Caco-2 (cell line): Measurements from ENCODE around the gene PCBD1. TPM values are rescaled to one million over a fixed set of nuclear protein-coding genes. Genes with fewer than 3 reads are reported as not detected.

Experiments used
- BruUV-seq: library from RNA; stranded (reverse); fragments of 400-500 nt; replicated peaks from 2 replicates; lab custom pipeline; 2021; lab: Mats Ljungman, UMichigan
- CTCF ChIA-PET: fragments of 300-600 bp; sonication (Branson Sonifier 250); formaldehyde crosslinking; loops from one replicate; lab custom pipeline; 2022; ENCODE audit warnings: antibody characterized with exemption; lab: Charles Lee
- POLR2A ChIA-PET: fragments of 300-600 bp; sonication (Branson Sonifier 250); formaldehyde crosslinking; loops from one replicate; lab custom pipeline; 2022; ENCODE audit warnings: antibody characterized with exemption; lab: Charles Lee
- DNase-seq, 2 experiments: peaks; one replicate each; pipeline versions ENCODE4 v3.0.0 to v3.0.0-alpha.2; 2020 to 2022
- H3K27me3 ChIP-seq: replicated peaks from 2 replicates; pipeline ENCODE4 v1.6.0; 2011; ENCODE audit warnings: low read length; ENCODE audit not compliant: control insufficient read depth, insufficient read depth
- H3K36me3 ChIP-seq: 2 replicates; pipeline ENCODE4 v1.5.1; 2011; ENCODE audit warnings: low read length; ENCODE audit not compliant: control insufficient read depth, insufficient read depth
- H3K4me1 ChIP-seq: fragments of 250-450 bp; sonication (Bioruptor Pico); 2 replicates; pipeline ENCODE4 v1.5.1; 2020; ENCODE audit warnings: mild to moderate bottlenecking
- H3K4me3 ChIP-seq: 2 replicates; pipeline ENCODE4 v1.5.1; 2011; ENCODE audit warnings: low read depth, mild to moderate bottlenecking, control low read depth, low read length
- H3K9me3 ChIP-seq: fragments of 250-450 bp; sonication (Bioruptor Pico); 2 replicates; pipeline ENCODE4 v1.5.1; 2020; ENCODE audit warnings: mild to moderate bottlenecking, moderate library complexity
- H3K27ac Mint-ChIP-seq: one replicate; pipeline ENCODE4 v1.8.0; 2022; ENCODE audit warnings: mixed read lengths; ENCODE audit not compliant: unreplicated experiment
- H3K27me3 Mint-ChIP-seq: one replicate; pipeline ENCODE4 v1.8.0; 2022; ENCODE audit warnings: mixed read lengths; ENCODE audit not compliant: insufficient read depth, unreplicated experiment
- H3K36me3 Mint-ChIP-seq: one replicate; pipeline ENCODE4 v1.8.0; 2022; ENCODE audit warnings: mild to moderate bottlenecking, mixed read lengths; ENCODE audit not compliant: insufficient read depth, unreplicated experiment
- H3K4me1 Mint-ChIP-seq: one replicate; pipeline ENCODE4 v1.8.0; 2022; ENCODE audit warnings: low read depth, mixed read lengths; ENCODE audit not compliant: unreplicated experiment
- H3K4me3 Mint-ChIP-seq: one replicate; pipeline ENCODE4 v1.8.0; 2022; ENCODE audit warnings: mild to moderate bottlenecking, moderate library complexity, mixed read lengths; ENCODE audit not compliant: unreplicated experiment
- H3K9me3 Mint-ChIP-seq: one replicate; pipeline ENCODE4 v1.8.0; 2022; ENCODE audit warnings: mixed read lengths; ENCODE audit not compliant: unreplicated experiment
- intact Hi-C: fragments of 100-400 bp; cut with micrococcal nuclease; formaldehyde crosslinking; loops from one replicate; pipeline ENCODE4 v1.10.0; 2022; ENCODE audit not compliant: unreplicated experiment
- total RNA-seq: library from RNA; stranded (reverse); gene quantifications from 2 replicates; pipeline ENCODE4 v1.2.3, GENCODE V29; 2022
- TF ChIP-seq, protein P1 (sequence below), 2 experiments: fragments of 200-600 bp in 1 of 2; IDR thresholded peaks; 1 replicate in 1 of 2; 2 replicates in 1 of 2; pipeline versions ENCODE4 v1.5.1 to v1.8.0; 2011 to 2022; ENCODE audit warnings: antibody characterized with exemption in 1 of 2, control low read depth in 1 of 2, inconsistent platforms in 1 of 2, low read depth in 1 of 2, low read length in 1 of 2, mild to moderate bottlenecking in 1 of 2, moderate library complexity in 1 of 2; ENCODE audit not compliant: insufficient read depth in 1 of 2, severe bottlenecking in 1 of 2, unreplicated experiment in 1 of 2

The PCBD1 gene
- total RNA-seq, 1 experiment from 2014 or later: 252 TPM

DNA sequence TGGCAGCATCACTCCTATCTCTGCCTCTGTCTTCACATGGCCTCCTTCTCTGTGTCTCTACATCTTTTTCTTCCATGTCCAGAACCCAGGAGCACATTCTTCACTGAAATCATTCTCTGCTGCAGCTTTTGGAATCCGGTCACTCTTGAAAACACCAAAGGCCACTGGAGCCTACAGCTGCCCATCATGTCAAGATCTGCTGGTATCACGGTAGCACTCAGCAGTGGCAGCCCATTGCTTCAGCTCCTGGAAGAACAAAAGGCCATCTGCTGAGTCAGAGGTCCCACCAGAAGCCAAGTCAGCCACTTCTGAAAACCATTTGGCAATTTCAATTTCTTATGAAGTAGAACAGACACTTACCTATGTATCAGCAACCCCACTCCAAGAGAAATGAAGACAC, 6.1 kb upstream of the PCBD1 start:
- POLR2A ChIA-PET: no interaction called here
- H3K4me3 ChIP-seq: no peak overlapping the region
- H3K4me1 Mint-ChIP-seq: peaks cover 7% of the 10 kb centered on the region
- peaks cover 15% of the 10 kb centered on the region for H3K4me1 ChIP-seq
- H3K9me3 ChIP-seq: no peaks in the 10 kb centered on the region; the same call in 1 of the 2 replicates
- no peaks in the 10 kb centered on the region for H3K27me3 Mint-ChIP-seq
- BruUV-seq: no TSS peak
- no peaks in the 10 kb centered on the region for H3K36me3 ChIP-seq
- CTCF ChIA-PET: interaction anchor here (0.7 kb wide), 1 partner anchor 9 kb away, joined by 3 read pairs; no protein-coding TSS in a partner anchor
- H3K36me3 Mint-ChIP-seq: no peaks in the 10 kb centered on the region
- H3K27ac Mint-ChIP-seq: no peak overlapping the region
- no peak for DNase-seq
- intact Hi-C loops: no loop called here
- TF ChIP-seq, protein P1, sequence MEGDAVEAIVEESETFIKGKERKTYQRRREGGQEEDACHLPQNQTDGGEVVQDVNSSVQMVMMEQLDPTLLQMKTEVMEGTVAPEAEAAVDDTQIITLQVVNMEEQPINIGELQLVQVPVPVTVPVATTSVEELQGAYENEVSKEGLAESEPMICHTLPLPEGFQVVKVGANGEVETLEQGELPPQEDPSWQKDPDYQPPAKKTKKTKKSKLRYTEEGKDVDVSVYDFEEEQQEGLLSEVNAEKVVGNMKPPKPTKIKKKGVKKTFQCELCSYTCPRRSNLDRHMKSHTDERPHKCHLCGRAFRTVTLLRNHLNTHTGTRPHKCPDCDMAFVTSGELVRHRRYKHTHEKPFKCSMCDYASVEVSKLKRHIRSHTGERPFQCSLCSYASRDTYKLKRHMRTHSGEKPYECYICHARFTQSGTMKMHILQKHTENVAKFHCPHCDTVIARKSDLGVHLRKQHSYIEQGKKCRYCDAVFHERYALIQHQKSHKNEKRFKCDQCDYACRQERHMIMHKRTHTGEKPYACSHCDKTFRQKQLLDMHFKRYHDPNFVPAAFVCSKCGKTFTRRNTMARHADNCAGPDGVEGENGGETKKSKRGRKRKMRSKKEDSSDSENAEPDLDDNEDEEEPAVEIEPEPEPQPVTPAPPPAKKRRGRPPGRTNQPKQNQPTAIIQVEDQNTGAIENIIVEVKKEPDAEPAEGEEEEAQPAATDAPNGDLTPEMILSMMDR (IDR thresholded peaks at IDR 0.05; ENCODE audit: insufficient read depth in 1 of 2, low read depth in 1 of 2, low read length in 1 of 2, severe bottlenecking in 1 of 2, unreplicated experiment in 1 of 2): no peak
- no peak overlapping the region for H3K4me3 Mint-ChIP-seq
- H3K9me3 Mint-ChIP-seq: no peaks in the 10 kb centered on the region
- no peaks in the 10 kb centered on the region for H3K27me3 ChIP-seq

DNA sequence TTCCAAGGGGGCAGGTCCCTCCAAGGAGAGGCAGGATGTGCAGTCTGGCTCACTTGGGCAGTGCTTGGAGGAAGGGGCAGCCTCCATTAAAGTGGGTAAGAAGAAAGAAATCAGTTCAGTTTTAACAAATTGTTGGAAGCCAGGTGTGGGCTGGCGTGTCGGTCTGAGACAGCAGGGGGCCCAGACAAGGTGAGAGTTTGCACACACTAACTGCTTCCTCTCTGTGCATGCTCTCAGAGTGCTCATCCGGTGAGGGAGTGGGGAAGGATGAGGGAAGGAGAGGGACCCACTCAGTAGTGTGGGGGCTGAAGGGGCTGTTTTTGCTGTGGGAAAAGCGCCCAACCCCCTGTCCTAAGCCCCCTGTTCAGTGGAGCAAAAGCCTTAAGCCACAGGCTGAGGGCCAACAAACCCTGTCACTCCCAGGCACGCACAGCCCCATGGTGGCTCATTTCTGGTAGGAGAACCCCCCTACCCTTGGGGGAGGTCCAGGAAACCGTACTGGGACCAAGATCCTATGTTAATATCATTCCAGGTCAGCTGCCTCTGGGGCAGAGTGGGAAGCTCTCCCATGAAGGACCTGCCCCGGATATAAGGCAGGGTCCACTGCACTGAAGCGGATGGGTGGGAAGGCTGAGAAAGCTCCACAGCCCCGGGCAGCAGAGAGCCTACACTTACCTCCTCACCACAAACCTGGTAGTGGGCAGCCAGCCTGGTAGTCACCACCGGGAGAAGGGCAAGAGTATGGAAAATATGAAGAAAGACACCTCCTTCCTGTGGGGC, 5.1 kb upstream of the PCBD1 start:
- no peaks in the 10 kb centered on the region for H3K27me3 Mint-ChIP-seq
- no peak overlapping the region for H3K27ac Mint-ChIP-seq
- Histone ChIP-seq H3K9me3 (no peaks in the 10 kb centered on the region; the same call in 1 of the 2 replicates), H3K4me1 (peaks cover 20% of the 10 kb centered on the region), H3K27me3 (no peaks in the 10 kb centered on the region), H3K4me3 (no peak overlapping the region), H3K36me3 (no peaks in the 10 kb centered on the region)
- BruUV-seq: no TSS peak
- no peaks in the 10 kb centered on the region for H3K9me3 Mint-ChIP-seq
- peaks cover 7% of the 10 kb centered on the region for H3K4me1 Mint-ChIP-seq
- DNase-seq: no peak
- no peak overlapping the region for H3K4me3 Mint-ChIP-seq
- TF ChIP-seq, protein P1 (IDR thresholded peaks at IDR 0.05; ENCODE audit: insufficient read depth in 1 of 2, low read depth in 1 of 2, low read length in 1 of 2, severe bottlenecking in 1 of 2, unreplicated experiment in 1 of 2): peak in 1 of 2 experiments; percentile 32
- intact Hi-C loops: no loop called here
- POLR2A ChIA-PET: no interaction called here
- CTCF ChIA-PET: interaction anchor here (0.7 kb wide), 1 partner anchor 10 kb away, joined by 3 read pairs; no protein-coding TSS in a partner anchor
- no peaks in the 10 kb centered on the region for H3K36me3 Mint-ChIP-seq

DNA sequence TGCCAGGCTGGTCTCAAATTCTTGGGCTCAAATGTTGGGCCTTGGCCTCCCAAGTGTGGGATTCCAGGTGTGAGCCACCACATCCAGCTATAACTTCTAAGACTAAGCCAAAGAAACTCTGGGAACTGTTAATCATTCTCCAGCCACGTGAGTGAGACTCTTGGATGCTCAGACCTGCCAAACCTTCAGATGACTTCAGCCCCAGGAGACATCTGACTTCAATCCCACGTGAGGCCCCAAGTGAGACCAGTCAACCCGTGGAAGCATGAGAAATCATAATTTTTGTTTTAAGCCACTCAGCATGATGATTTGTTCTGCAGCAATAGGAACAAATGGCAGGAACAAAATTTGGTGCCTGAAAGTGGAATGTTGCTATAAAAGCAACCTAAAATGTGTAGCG, 4.3 kb upstream of the PCBD1 start:
- Mint-ChIP-seq H3K4me3 (no peak overlapping the region), H3K9me3 (no peaks in the 10 kb centered on the region), H3K27me3 (no peaks in the 10 kb centered on the region), H3K27ac (no peak overlapping the region), H3K36me3 (peaks cover 3% of the 10 kb centered on the region), H3K4me1 (peaks cover 8% of the 10 kb centered on the region)
- Histone ChIP-seq H3K4me3 (no peak overlapping the region), H3K9me3 (no peaks in the 10 kb centered on the region; the same call in 1 of the 2 replicates), H3K27me3 (no peaks in the 10 kb centered on the region), H3K4me1 (peaks cover 20% of the 10 kb centered on the region), H3K36me3 (no peaks in the 10 kb centered on the region)
- intact Hi-C loops: no loop called here
- CTCF ChIA-PET: no interaction called here
- POLR2A ChIA-PET: no interaction called here
- TF ChIP-seq, protein P1 (IDR thresholded peaks at IDR 0.05; ENCODE audit: insufficient read depth in 1 of 2, low read depth in 1 of 2, low read length in 1 of 2, severe bottlenecking in 1 of 2, unreplicated experiment in 1 of 2): no peak
- no peak for DNase-seq
- BruUV-seq: no TSS peak
